Liver (tissue), 9 donors: ENCODE data around the gene KYAT1. TPM values are rescaled to one million over a fixed set of nuclear protein-coding genes. Genes with fewer than 3 reads are reported as not detected.

Experiments used
- DNase-seq: peaks from one replicate; pipeline ENCODE4 v3.0.0-alpha.2; 2017; ENCODE audit warnings: low spot score
- H3K27ac ChIP-seq, 2 donors: one replicate each; pipeline ENCODE4 v1.7.0; 2013; ENCODE audit warnings: inconsistent platforms in 2 of 2, low read length in 2 of 2, control low read depth in 1 of 2, low read depth in 1 of 2, mild to moderate bottlenecking in 1 of 2
- H3K27me3 ChIP-seq, 4 donors: one replicate each; pipeline versions ENCODE4 v1.6.1 to v1.7.0; 2013; ENCODE audit warnings: low read length in 3 of 4, inconsistent platforms in 1 of 4, mild to moderate bottlenecking in 1 of 4, moderate library complexity in 1 of 4; ENCODE audit not compliant: control insufficient read depth in 4 of 4, insufficient read depth in 4 of 4
- H3K36me3 ChIP-seq, 4 donors: one replicate each; pipeline versions ENCODE4 v1.6.1 to v1.7.0; 2013; ENCODE audit warnings: low read length in 3 of 4, mild to moderate bottlenecking in 3 of 4, low read depth in 1 of 4, moderate library complexity in 1 of 4; ENCODE audit not compliant: control insufficient read depth in 4 of 4, insufficient read depth in 3 of 4
- H3K4me1 ChIP-seq, 4 donors: one replicate each; pipeline versions ENCODE4 v1.6.1 to v1.7.0; 2013; ENCODE audit warnings: low read length in 3 of 4, mild to moderate bottlenecking in 3 of 4, moderate library complexity in 1 of 4; ENCODE audit not compliant: control insufficient read depth in 4 of 4, insufficient read depth in 4 of 4
- H3K4me3 ChIP-seq, 3 donors: one replicate each; pipeline versions ENCODE4 v1.6.1 to v1.7.0; 2013; ENCODE audit warnings: low read length in 3 of 3, control low read depth in 1 of 3, low read depth in 1 of 3, mild to moderate bottlenecking in 1 of 3
- H3K9ac ChIP-seq, 2 donors: one replicate each; pipeline ENCODE4 v1.7.0; 2013; ENCODE audit warnings: low read length in 2 of 2, mild to moderate bottlenecking in 2 of 2, moderate library complexity in 2 of 2, control low read depth in 1 of 2, low read depth in 1 of 2
- H3K9me3 ChIP-seq, 4 donors: one replicate each; pipeline versions ENCODE4 v1.6.1 to v1.7.0; 2013; ENCODE audit warnings: low read length in 3 of 4; ENCODE audit not compliant: control insufficient read depth in 4 of 4
- ATF3 ChIP-seq: IDR thresholded peaks from 2 replicates; pipeline ENCODE4 v1.6.1; 2016; ENCODE audit warnings: antibody characterized with exemption
- CTCF ChIP-seq: fragments of 150-350 bp; IDR thresholded peaks from 2 replicates; pipeline ENCODE4 v1.5.1; 2017; ENCODE audit warnings: improper control_type of control experiment, low read depth, low read length; ENCODE audit not compliant: missing input control
- EGR1 ChIP-seq, 2 donors: IDR thresholded peaks; 2 replicates each; pipeline ENCODE4 v1.6.1; 2016 to 2018; ENCODE audit warnings: antibody characterized with exemption in 2 of 2, low read depth in 2 of 2
- FOXA1 ChIP-seq: IDR thresholded peaks from 2 replicates; pipeline ENCODE4 v1.6.1; 2016; ENCODE audit warnings: antibody characterized with exemption
- FOXA2 ChIP-seq: IDR thresholded peaks from 2 replicates; pipeline ENCODE4 v1.6.1; 2016; ENCODE audit warnings: antibody characterized with exemption
- HNF4G ChIP-seq: IDR thresholded peaks from 2 replicates; pipeline ENCODE4 v1.6.1; 2016; ENCODE audit warnings: antibody characterized with exemption
- JUND ChIP-seq, 2 donors: IDR thresholded peaks; 2 replicates each; pipeline ENCODE4 v1.6.1; 2016; ENCODE audit warnings: antibody characterized with exemption in 2 of 2
- MAX ChIP-seq: IDR thresholded peaks from 2 replicates; pipeline ENCODE4 v1.6.1; 2016; ENCODE audit warnings: antibody characterized with exemption
- RAD21 ChIP-seq, 2 donors: IDR thresholded peaks; 2 replicates each; pipeline ENCODE4 v1.6.1; 2016; ENCODE audit warnings: antibody characterized with exemption in 2 of 2, mild to moderate bottlenecking in 2 of 2
- RXRA ChIP-seq, 2 donors: IDR thresholded peaks; 2 replicates each; pipeline ENCODE4 v1.6.1; 2017 to 2018; ENCODE audit warnings: antibody characterized with exemption in 2 of 2, mild to moderate bottlenecking in 1 of 2
- SP1 ChIP-seq: IDR thresholded peaks from 2 replicates; pipeline ENCODE4 v1.6.1; 2018; ENCODE audit warnings: antibody characterized with exemption, mild to moderate bottlenecking
- ZBTB33 ChIP-seq: IDR thresholded peaks from 2 replicates; pipeline ENCODE4 v1.6.1; 2016; ENCODE audit warnings: antibody characterized with exemption
- WGBS: extraction: QIAGEN DNeasy Blood & Tissue Kit; methylation state at CpG from one replicate; pipeline ENCODE4 v1.1.7; 2013; 5-methylcytosine and 5-hydroxymethylcytosine counted together
- polyA plus RNA-seq, 2 donors: library from polyadenylated mRNA; stranded (reverse) in 1 of 2; unstranded in 1 of 2; fragments of 200-250 nt in 1 of 2; fragments of >200 nt in 1 of 2; fragmentation: Nextera tagmentation in 1 of 2; extraction: Ambion mirVana in 1 of 2; gene quantifications; one replicate each; pipeline versions ENCODE4 v1.2.1 to v1.2.3, GENCODE V29; 2013 to 2015
- total RNA-seq, 2 donors: library from RNA; depleted of rRNA; stranded (reverse); fragments of >200 nt; gene quantifications; one replicate each; pipeline ENCODE4 v1.2.3, GENCODE V29; 2014
- donor health status: healthy.
- donor health status: healthy.
- donor health status: healthy.
- donor health status: healthy.
- donor health status: healthy.

Gene KYAT1
- total and polyA plus RNA-seq, 4 donors, result 3.8 to 8.1 (median 7.4) TPM

- no peak overlapping the region for H3K9ac ChIP-seq
- 68% methylated on average over 8 of the region's 8 CpGs for WGBS
- peaks cover 0 to 15% (median 12%) of the 10 kb centered on the region in 4 donors for H3K36me3 ChIP-seq
- no peaks in the 10 kb centered on the region for H3K9me3 ChIP-seq
- TF ChIP-seq EGR1 (IDR thresholded peaks at IDR 0.05; ENCODE audit: low read depth in 2 of 2), result no peak
- TF ChIP-seq ATF3, result no peak
- TF ChIP-seq MAX, result no peak
- TF ChIP-seq CTCF, result no peak
- no peak for TF ChIP-seq SP1
- no peak for TF ChIP-seq ZBTB33
- no peak for TF ChIP-seq HNF4G
- no peak for DNase-seq
- H3K27me3 ChIP-seq, result no peaks in the 10 kb centered on the region
- H3K4me3 ChIP-seq, result no peak overlapping the region
- peaks cover 0 to 12% (median 8%) of the 10 kb centered on the region in 4 donors for H3K4me1 ChIP-seq
- H3K27ac ChIP-seq, result no peak overlapping the region
Observed at GRCh38 chr9:128899566-128900322, 18.0 kb upstream of the KYAT1 start.

- DNase-seq, result no peak
- no peak overlapping the region for H3K9ac ChIP-seq
- peaks cover 0 to 15% (median 12%) of the 10 kb centered on the region in 4 donors for H3K36me3 ChIP-seq
- TF ChIP-seq RAD21 (IDR thresholded peaks at IDR 0.05) (no peak), FOXA2 (no peak), ZBTB33 (no peak), FOXA1 (no peak), JUND (IDR thresholded peaks at IDR 0.05) (no peak), RXRA (IDR thresholded peaks at IDR 0.05) (no peak)
- peaks cover 0 to 12% (median 8%) of the 10 kb centered on the region in 4 donors for H3K4me1 ChIP-seq
- no peaks in the 10 kb centered on the region for H3K9me3 ChIP-seq
- H3K27me3 ChIP-seq, result no peaks in the 10 kb centered on the region
- no peak overlapping the region for H3K4me3 ChIP-seq
- peak overlapping the region; percentile 4 to 42 for H3K27ac ChIP-seq
- 88% methylated on average over 18 of the region's 18 CpGs for WGBS
Observed at GRCh38 chr9:128898845-128899565, 17.3 kb upstream of the KYAT1 start.
